ENCODE results near the gene NR1I3.

GRCh38 chr1:161193561-161194235 lies 44.3 kb downstream of the NR1I3 start:
- no peak for TF ChIP-seq CTCF (IDR thresholded peaks at IDR 0.05)
- TF ChIP-seq POLR2A (IDR thresholded peaks at IDR 0.05) = no peak

Measured in upper lobe of left lung (tissue), 4 donors.